Measurements from ENCODE around the gene PAX8. TPM values are rescaled to one million over a fixed set of nuclear protein-coding genes. Genes with fewer than 3 reads are reported as not detected.

PAX8 gene
- total RNA-seq, 5 donors from 2014 or later (not counting 1 experiment from before 2014, with no cell fraction given): 1.0 to 1.8 (median 1.3) TPM

- no peak for ATAC-seq (replicated peaks in 1 of 4)
- Histone ChIP-seq H3K4me3 (ENCODE audit: control insufficient read depth in 1 of 2, extremely low read depth in 1 of 2, low read length in 1 of 2) (no peak overlapping the region), H3K27me3 (replicated peaks in 1 of 2; ENCODE audit: control insufficient read depth in 2 of 2, extremely low read depth in 1 of 2, insufficient read depth in 2 of 2, low read length in 1 of 2) (peaks cover 0 to under 1% of the 10 kb centered on the region in 2 experiments), H3K4me1 (ENCODE audit: control insufficient read depth in 1 of 2, extremely low read depth in 1 of 2, insufficient read depth in 2 of 2, low read length in 2 of 2) (peaks cover 15 to 17% of the 10 kb centered on the region in 2 experiments), H3K27ac (ENCODE audit: low read length) (no peak overlapping the region), H3K9me3 (no peaks in the 10 kb centered on the region), H3K36me3 (ENCODE audit: control insufficient read depth in 2 of 2, extremely low read depth in 1 of 2, insufficient read depth in 1 of 2, low read length in 1 of 2) (no peaks in the 10 kb centered on the region)
- no peak overlapping the region for H3K27ac Mint-ChIP-seq
- no peak overlapping the region for H3K4me3 Mint-ChIP-seq
- H3K36me3 Mint-ChIP-seq: no peaks in the 10 kb centered on the region
- ChIA-PET POLR2A (no interaction called here), CTCF (interaction anchor here in 1 of 2 donors (0.6 to 2.8 kb wide), 2 partner anchors 84 to 124 kb away, joined by 3 to 8 read pairs; no protein-coding TSS in a partner anchor)
- no peak for DNase-seq
- H3K9me3 Mint-ChIP-seq: no peaks in the 10 kb centered on the region
- 91% methylated on average over 14 of the region's 14 CpGs for WGBS (ENCODE audit: insufficient coverage)
- no peaks in the 10 kb centered on the region for H3K27me3 Mint-ChIP-seq
- H3K4me1 Mint-ChIP-seq: peaks cover 25 to 29% (median 26%) of the 10 kb centered on the region in 3 donors
Measured at GRCh38 chr2:113246606-113247005, 32.1 kb downstream of the PAX8 start.

- no peaks in the 10 kb centered on the region for H3K36me3 ChIP-seq (ENCODE audit: control insufficient read depth in 2 of 2, extremely low read depth in 1 of 2, insufficient read depth in 1 of 2, low read length in 1 of 2)
- Mint-ChIP-seq H3K4me3 (no peak overlapping the region), H3K27ac (peak overlapping the region; percentile 17 to 31), H3K36me3 (no peaks in the 10 kb centered on the region), H3K27me3 (no peaks in the 10 kb centered on the region), H3K4me1 (peaks cover 21 to 24% (median 22%) of the 10 kb centered on the region in 3 donors), H3K9me3 (no peaks in the 10 kb centered on the region)
- H3K27ac ChIP-seq (ENCODE audit: low read length): no peak overlapping the region
- no peaks in the 10 kb centered on the region for H3K9me3 ChIP-seq
- H3K4me3 ChIP-seq (ENCODE audit: control insufficient read depth in 1 of 2, extremely low read depth in 1 of 2, low read length in 1 of 2): no peak overlapping the region
- H3K4me1 ChIP-seq (ENCODE audit: control insufficient read depth in 1 of 2, extremely low read depth in 1 of 2, insufficient read depth in 2 of 2, low read length in 2 of 2): peaks cover 4 to 8% of the 10 kb centered on the region in 2 experiments
- DNase-seq: no peak
- 88% methylated on average over 3 of the region's 3 CpGs for WGBS (ENCODE audit: insufficient coverage)
- H3K27me3 ChIP-seq (replicated peaks in 1 of 2; ENCODE audit: control insufficient read depth in 2 of 2, extremely low read depth in 1 of 2, insufficient read depth in 2 of 2, low read length in 1 of 2): peaks cover 0 to 5% of the 10 kb centered on the region in 2 experiments
- CTCF ChIA-PET: interaction anchor here (0.5 to 2.8 kb wide), 3 partner anchors 125 to 145 kb away, joined by 3 to 8 read pairs (median 4); no protein-coding TSS in a partner anchor
- no peak for ATAC-seq (replicated peaks in 1 of 4)
- POLR2A ChIA-PET: interaction anchor here in 1 of 2 donors (0.6 kb wide), 1 partner anchor 12 kb away, joined by 3 read pairs; no protein-coding TSS in a partner anchor
Measured at GRCh38 chr2:113245276-113245711, 33.4 kb downstream of the PAX8 start.

GRCh38 chr2:113242327-113242726 is 36.4 kb downstream of the PAX8 start:
- Mint-ChIP-seq H3K36me3 (no peaks in the 10 kb centered on the region), H3K9me3 (no peaks in the 10 kb centered on the region), H3K4me1 (peaks cover 13 to 25% (median 14%) of the 10 kb centered on the region in 3 donors), H3K27me3 (no peaks in the 10 kb centered on the region), H3K27ac (no peak overlapping the region), H3K4me3 (no peak overlapping the region)
- DNase-seq (no peak), ATAC-seq (replicated peaks in 1 of 4) (no peak)
- Histone ChIP-seq H3K36me3 (ENCODE audit: control insufficient read depth in 2 of 2, extremely low read depth in 1 of 2, insufficient read depth in 1 of 2, low read length in 1 of 2) (no peaks in the 10 kb centered on the region), H3K27me3 (replicated peaks in 1 of 2; ENCODE audit: control insufficient read depth in 2 of 2, extremely low read depth in 1 of 2, insufficient read depth in 2 of 2, low read length in 1 of 2) (peaks cover 0 to 5% of the 10 kb centered on the region in 2 experiments), H3K9me3 (no peaks in the 10 kb centered on the region), H3K4me3 (ENCODE audit: control insufficient read depth in 1 of 2, extremely low read depth in 1 of 2, low read length in 1 of 2) (no peak overlapping the region), H3K27ac (ENCODE audit: low read length) (no peak overlapping the region), H3K4me1 (ENCODE audit: control insufficient read depth in 1 of 2, extremely low read depth in 1 of 2, insufficient read depth in 2 of 2, low read length in 2 of 2) (no peaks in the 10 kb centered on the region)
- ChIA-PET CTCF (interaction anchor here (0.5 to 0.7 kb wide), 2 partner anchors 39 to 102 kb away, joined by 3 to 5 read pairs; no protein-coding TSS in a partner anchor), POLR2A (no interaction called here)
- 93% methylated on average over 4 of the region's 6 CpGs for WGBS (ENCODE audit: insufficient coverage)

GRCh38 chr2:113240915-113241911 is 37.5 kb downstream of the PAX8 start:
- peak in 3 of 4 experiments; percentile 21 to 31 (median 22) for ATAC-seq (replicated peaks in 1 of 4)
- no peak for DNase-seq

GRCh38 chr2:113240150-113240914 is 38.4 kb downstream of the PAX8 start:
- H3K4me3 ChIP-seq (ENCODE audit: control insufficient read depth in 1 of 2, extremely low read depth in 1 of 2, low read length in 1 of 2): no peak overlapping the region
- ChIA-PET CTCF (interaction anchor here in 1 of 2 donors (1.4 kb wide), 1 partner anchor 36 kb away, joined by 4 read pairs; no protein-coding TSS in a partner anchor), POLR2A (no interaction called here)
- H3K4me3 Mint-ChIP-seq: no peak overlapping the region
- DNase-seq (no peak), ATAC-seq (replicated peaks in 1 of 4) (no peak)
- peaks cover 21 to 34% (median 27%) of the 10 kb centered on the region in 3 donors for H3K4me1 Mint-ChIP-seq
- H3K27ac Mint-ChIP-seq: no peak overlapping the region
- no peaks in the 10 kb centered on the region for H3K36me3 ChIP-seq (ENCODE audit: control insufficient read depth in 2 of 2, extremely low read depth in 1 of 2, insufficient read depth in 1 of 2, low read length in 1 of 2)
- H3K27ac ChIP-seq (ENCODE audit: low read length): no peak overlapping the region
- H3K36me3 Mint-ChIP-seq: no peaks in the 10 kb centered on the region
- H3K4me1 ChIP-seq (ENCODE audit: control insufficient read depth in 1 of 2, extremely low read depth in 1 of 2, insufficient read depth in 2 of 2, low read length in 2 of 2): peaks cover 0 to 7% of the 10 kb centered on the region in 2 experiments
- no peaks in the 10 kb centered on the region for H3K9me3 Mint-ChIP-seq
- no peaks in the 10 kb centered on the region for H3K27me3 Mint-ChIP-seq
- peaks cover 0 to 5% of the 10 kb centered on the region in 2 experiments for H3K27me3 ChIP-seq (replicated peaks in 1 of 2; ENCODE audit: control insufficient read depth in 2 of 2, extremely low read depth in 1 of 2, insufficient read depth in 2 of 2, low read length in 1 of 2)
- H3K9me3 ChIP-seq: no peaks in the 10 kb centered on the region
- WGBS (ENCODE audit: insufficient coverage): 66% methylated on average over 9 of the region's 15 CpGs

More at GRCh38 chr2:113240915-113241911, 37.5 kb downstream of the PAX8 start:
- Mint-ChIP-seq H3K9me3 (no peaks in the 10 kb centered on the region), H3K4me3 (no peak overlapping the region), H3K36me3 (no peaks in the 10 kb centered on the region), H3K27me3 (no peaks in the 10 kb centered on the region), H3K4me1 (peaks cover 19 to 34% (median 24%) of the 10 kb centered on the region in 3 donors), H3K27ac (peak overlapping the region in 1 of 2 donors; percentile 3)
- CTCF ChIA-PET: interaction anchor here in 1 of 2 donors (0.6 kb wide), 1 partner anchor 149 kb away, joined by 6 read pairs; no protein-coding TSS in a partner anchor
- Histone ChIP-seq H3K4me3 (ENCODE audit: control insufficient read depth in 1 of 2, extremely low read depth in 1 of 2, low read length in 1 of 2) (no peak overlapping the region), H3K27me3 (replicated peaks in 1 of 2; ENCODE audit: control insufficient read depth in 2 of 2, extremely low read depth in 1 of 2, insufficient read depth in 2 of 2, low read length in 1 of 2) (peaks cover 0 to 5% of the 10 kb centered on the region in 2 experiments), H3K36me3 (ENCODE audit: control insufficient read depth in 2 of 2, extremely low read depth in 1 of 2, insufficient read depth in 1 of 2, low read length in 1 of 2) (no peaks in the 10 kb centered on the region), H3K27ac (ENCODE audit: low read length) (no peak overlapping the region), H3K9me3 (no peaks in the 10 kb centered on the region), H3K4me1 (ENCODE audit: control insufficient read depth in 1 of 2, extremely low read depth in 1 of 2, insufficient read depth in 2 of 2, low read length in 2 of 2) (peaks cover 0 to 7% of the 10 kb centered on the region in 2 experiments)
- POLR2A ChIA-PET: interaction anchor here in 1 of 2 donors (0.6 kb wide), 1 partner anchor 37 kb away, joined by 5 read pairs; no protein-coding TSS in a partner anchor
- WGBS (ENCODE audit: insufficient coverage): 79% methylated on average over 16 of the region's 18 CpGs
